CD4-positive, alpha-beta T cell treated with Interleukin-1 beta for 1 hour (primary cell): ENCODE data around the gene NRN1L.

ENCODE experiments used
- DNase-seq, 2 donors: peaks; one replicate each; pipeline ENCODE4 v3.0.0-alpha.2; 2020 to 2022

Gene NRN1L

DNA sequence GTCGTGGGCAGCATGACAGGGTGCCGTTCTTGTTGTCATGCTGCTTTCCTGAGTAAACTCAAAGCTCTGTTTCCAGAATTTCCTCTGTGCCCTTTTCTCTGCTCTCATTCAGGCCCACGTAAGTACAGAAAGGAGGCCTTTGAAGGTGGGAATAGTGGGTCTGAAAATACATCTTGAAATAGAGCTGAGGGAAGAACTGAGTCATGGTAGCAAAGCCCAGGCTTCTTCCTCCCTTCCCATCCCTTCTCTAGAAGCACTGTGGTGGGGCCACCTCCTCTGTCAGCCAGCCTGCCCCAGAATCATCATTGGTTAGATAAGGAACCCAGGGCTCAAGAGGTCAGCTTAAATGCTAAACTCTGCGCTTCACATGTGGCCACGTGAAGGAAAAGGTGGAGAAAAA, 37.5 kb downstream of the NRN1L start:
- no peak for DNase-seq

DNA sequence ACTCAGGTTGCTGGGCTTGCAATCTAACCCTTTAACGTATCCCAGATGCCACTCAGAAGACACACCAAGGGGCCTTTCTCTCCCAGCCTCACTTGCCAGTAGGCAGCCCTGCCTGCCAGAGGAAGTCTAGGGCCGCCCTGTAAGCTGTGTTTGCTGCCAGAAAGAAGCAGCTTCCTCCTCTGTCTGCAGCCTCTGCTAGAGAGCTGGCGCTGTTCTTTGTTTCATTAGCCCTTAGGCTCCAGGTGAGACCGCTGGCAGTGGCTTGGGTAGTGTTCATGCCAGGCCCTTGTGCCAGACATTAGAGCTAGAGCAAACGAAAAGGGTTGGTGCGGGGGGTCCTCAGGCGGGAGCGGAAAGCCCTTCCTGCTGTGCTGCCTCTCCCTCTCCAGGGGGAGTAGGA, 38.1 kb downstream of the NRN1L start:
- DNase-seq: no peak

DNA sequence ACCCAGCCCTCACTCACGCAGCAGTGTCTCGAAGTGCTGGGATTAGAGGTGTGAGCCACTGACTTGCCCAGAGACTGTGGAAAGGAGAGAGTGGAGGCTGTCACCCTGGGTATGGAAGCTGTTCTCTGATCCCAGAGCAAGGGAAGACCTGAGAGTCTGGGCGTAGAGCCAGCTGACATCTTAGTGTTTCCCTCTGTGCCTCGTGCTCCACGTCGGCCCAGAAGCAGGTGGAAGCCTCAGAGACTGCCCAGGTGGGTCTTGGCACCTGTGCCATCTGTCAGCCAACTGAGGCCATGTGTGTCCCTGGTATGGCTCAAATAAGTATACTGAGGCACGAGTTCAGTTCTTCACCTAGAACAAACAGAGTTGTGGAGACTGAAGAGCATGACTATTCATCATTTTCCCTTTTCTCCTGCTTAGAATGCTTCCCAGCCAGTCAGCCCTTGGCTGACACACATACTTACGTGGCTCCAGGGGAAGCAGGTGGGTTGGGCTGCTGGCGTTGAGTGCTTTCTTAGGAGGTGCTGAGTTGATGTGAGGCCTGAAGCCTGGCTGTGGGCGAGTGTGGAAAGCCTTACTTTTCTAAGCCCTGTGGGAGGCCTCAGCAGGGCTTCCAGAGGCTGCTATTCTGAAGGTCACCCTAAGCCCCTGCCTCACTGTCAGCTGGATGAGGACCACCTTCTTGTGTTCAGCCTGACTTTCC, 38.9 kb downstream of the NRN1L start:
- no peak for DNase-seq

DNA sequence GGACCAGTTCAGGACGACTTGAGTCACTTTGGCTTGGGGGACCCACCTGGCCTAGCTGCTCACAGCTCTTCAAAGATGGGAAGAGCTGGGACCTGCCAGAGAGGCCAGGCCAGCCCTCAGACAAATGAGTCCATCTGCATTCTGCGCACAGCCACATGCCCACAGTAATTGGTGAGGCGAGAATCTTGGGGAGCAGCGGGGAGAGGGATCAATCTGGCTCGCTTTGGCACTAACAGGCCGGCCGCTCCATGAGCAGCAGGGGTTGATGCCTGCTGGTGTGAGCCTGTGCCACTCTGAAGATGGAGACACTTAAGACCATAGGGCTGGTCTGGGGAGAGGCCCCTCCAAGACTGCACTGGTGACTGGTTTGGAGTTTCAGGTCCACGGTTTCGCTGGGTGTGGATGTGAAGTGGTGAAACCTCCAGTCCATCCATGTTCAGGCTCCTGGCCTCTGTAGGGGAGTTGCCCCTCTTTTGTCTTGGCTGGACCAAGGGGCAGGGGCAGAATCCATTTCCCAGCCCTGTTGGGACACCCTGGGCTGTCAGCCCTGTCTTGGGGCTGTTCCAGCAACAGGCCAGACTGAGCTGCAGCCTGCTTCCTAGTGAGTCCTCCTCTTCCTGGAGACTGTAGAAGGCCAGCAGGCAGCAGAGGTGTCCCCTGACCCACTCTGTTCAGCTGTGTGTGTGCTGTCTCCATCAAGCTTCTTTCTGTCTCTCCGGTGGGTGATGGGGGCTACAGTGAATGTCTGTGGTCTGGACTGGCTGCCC, 39.6 kb downstream of the NRN1L start:
- no peak for DNase-seq

DNA sequence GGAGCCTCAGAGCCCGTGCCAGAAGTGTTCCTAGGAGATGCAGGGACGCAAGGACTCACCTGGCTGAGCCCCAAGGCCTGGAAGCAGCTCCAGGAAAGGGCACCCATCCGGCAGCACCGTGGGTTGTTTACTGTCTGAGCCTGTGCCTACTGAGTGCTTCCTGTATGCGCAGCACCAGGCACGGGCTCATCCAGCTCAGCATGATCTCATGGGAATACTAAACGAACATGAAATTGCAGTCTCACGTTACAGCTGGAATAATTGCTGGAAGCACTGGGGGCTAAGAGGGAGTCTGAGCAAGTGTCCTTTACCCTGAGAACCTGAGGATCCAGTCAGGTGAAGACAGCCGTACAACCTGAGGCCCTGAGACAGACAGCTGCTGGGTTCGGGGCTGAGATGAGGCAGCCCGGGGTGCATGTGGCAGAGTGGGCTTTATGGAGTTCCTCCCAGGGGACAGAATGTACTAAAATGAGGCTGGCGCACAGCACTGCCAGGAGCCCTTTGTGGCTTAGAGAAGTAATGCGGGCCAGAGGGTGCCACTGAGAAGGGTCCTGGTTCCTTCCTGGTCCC, 41.6 kb downstream of the NRN1L start:
- no peak for DNase-seq

DNA sequence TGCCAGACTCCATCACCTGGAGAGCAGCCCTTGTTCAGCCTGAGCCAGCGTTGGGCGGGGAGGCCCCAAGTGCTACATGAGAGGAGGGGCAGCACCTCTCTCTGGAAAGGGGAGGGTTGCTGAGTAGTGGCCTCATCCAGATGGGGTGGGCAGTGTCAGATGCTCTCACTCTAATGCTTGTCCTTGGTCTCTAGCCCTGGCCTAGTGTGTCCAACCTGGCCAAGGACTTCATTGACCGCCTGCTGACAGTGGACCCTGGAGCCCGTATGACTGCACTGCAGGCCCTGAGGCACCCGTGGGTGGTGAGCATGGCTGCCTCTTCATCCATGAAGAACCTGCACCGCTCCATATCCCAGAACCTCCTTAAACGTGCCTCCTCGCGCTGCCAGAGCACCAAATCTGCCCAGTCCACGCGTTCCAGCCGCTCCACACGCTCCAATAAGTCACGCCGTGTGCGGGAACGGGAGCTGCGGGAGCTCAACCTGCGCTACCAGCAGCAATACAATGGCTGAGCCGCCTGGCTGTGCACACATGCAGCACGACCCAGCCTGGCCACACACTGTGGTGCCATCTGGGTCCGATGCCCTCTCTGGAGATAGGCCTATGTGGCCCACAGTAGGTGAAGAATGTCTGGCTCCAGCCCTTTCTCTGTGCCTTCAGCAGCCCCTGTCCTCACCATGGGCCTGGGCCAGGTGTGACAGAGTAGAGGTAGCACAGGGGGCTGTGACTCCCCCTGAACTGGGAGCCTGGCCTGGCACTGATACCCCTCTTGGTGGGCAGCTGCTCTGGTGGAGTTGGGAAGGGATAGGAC, 42.7 kb downstream of the NRN1L start:
- no peak for DNase-seq

DNA sequence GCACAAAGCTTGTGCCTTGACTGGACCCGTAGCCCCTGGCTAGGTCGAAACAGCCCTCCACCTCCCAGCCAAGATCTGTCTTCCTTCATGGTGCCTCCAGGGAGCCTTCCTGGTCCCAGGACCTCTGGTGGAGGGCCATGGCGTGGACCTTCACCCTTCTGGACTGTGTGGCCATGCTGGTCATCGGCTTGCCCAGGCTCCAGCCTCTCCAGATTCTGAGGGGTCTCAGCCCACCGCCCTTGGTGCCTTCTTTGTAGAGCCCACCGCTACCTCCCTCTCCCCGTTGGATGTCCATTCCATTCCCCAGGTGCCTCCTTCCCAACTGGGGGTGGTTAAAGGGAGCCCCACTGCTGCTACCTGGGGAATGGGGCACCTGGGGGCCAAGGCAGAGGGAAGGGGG, 43.5 kb downstream of the NRN1L start:
- no peak for DNase-seq

DNA sequence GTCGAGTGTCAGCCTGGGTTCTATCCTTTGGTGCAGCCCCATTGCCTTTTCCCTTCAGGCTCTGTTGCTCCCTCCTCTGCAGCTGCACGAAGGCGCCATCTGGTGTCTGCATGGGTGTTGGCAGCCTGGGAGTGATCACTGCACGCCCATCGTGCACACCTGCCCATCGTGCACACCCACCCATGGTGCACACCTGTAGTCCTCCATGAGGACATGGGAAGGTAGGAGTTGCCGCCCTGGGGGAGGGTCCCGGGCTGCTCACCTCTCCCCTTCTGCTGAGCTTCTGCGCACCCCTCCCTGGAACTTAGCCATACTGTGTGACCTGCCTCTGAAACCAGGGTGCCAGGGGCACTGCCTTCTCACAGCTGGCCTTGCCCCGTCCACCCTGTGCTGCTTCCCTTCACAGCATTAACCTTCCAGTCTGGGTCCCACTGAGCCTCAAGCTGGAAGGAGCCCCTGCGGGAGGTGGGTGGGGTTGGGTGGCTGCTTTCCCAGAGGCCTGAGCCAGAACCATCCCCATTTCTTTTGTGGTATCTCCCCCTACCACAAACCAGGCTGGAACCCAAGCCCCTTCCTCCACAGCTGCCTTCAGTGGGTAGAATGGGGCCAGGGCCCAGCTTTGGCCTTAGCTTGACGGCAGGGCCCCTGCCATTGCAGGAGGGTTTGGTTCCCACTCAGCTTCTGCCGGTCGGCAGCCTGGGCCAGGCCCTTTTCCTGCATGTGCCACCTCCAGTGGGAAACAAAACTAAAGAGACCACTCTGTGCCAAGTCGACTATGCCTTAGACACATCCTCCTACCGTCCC, 44.1 kb downstream of the NRN1L start:
- DNase-seq: peak; percentile 74 to 80

DNA sequence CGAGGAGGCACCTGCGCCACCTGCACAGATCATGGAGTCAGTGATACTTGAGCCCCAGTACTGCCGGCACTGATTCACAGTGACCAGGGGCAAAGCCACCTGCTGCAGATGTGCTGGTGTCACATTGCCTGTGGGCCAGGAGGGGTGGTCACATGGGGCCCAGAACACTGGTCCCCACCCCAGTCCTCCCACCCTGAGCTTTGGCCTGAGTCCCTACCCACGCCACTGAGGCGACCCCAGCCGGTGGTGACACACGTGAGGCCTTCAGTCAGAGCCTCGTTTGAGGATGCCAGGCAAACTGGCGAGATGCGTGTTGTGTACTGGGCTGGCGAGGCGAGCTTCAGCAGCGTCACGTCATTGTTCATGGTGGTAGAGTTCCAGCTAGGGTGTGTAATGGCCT, 45.5 kb downstream of the NRN1L start:
- no peak for DNase-seq

DNA sequence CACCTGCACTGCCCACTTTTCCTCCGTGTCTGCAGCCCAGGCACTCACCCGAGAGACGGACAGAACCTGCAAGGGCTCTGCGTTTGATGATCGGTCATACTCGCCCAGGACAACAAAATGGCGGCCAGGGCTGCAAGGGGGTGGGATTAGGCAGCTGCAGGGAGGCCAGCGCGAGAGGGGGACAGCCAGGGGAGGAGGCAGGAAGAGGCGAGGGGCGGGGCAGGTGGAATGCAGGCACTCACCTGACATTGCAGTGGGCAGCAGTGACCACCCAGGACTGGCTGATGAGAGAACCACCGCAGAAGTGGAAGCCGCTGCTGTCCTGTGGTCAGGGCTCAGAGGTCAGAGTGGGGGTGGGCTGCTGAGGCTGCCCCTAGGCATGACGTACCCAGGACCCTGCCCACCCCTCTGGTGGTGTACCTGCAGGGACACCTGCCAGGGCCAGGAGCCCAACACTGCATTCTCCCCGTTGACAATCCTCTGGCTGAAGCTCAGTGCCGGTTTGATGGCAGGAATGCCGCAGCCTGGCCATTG, 46.1 kb downstream of the NRN1L start:
- DNase-seq: no peak

DNA sequence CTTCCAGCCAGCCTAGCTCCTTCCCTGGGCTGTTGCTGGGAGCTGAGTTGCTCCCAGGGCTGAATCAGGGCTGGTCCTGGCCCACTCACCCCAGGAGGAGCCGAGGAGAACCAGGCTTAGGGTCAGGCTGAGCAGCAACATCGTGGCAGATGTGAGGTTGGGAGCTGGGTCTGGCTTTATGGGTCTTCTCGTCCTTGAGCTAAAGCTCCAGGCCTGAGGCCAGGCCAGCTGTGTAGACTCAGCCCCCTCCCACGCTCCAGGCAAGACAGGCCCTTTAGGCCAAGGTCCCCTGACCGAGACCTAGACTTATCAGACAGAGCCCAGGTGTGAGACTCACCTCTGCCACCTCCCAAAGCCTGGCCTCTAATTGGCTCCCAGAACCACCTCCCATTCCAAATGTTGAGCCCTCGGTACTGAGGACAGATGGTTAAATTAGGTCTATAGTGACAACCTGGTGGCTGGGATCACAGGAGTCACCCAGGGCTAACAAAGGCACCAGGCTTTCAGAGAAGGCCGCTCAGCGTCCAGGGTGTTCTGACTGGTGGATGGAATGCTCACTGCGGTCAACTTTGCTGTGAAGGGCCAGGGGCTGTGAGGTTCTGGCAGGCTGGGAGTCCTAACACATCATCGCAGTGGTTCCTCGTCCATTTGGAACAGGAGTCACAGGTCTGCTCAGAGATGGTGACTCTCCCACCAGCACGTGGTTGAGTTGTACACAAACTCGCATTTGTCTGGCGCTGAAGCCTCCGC, 47.2 kb downstream of the NRN1L start, which contains the start of gene CTRL:
CTRL (minus strand) TSS at position 151 of the 750 bp plus-strand sequence; CDS start at position 141, 10 bp downstream.
- DNase-seq: no peak

DNA sequence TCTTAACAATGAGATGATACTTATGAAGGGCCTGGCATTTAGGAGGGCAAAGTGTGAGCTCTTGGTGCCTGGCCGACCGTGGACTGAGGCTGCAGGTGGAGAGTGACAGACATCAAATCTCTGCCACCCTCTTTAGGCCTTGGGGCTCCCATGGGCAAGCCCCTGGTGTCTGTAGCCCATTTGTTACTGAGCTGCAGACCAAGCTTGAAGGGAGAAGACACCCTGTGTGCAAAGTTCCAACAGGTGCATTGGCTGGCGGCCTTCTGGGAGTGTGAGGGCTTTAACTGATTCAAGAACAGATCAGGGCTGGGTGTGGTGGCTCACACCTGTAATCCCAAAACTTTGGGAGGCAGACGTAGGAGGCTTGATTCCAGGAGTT, 47.8 kb downstream of the NRN1L start:
- no peak for DNase-seq

DNA sequence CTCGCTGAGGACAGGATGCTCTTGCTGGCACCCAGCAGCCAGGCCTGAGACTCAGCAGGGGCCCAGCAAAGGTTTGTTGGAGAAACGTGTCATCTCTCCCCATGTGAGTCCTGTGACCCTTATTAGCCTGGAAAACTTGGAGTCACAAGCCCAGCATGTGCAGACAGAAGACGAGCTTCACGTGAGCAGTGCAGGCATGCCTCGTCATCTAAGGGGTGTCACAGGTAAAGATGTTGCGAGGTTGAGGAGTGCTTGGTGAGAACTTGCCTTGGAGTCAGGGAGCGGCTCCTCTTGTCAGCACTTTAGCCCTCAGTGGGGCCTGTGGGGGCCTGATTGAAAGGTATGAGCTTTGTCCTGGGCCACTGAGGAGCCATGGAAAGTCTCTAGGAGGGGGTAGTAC, 49.1 kb downstream of the NRN1L start:
- DNase-seq: no peak

DNA sequence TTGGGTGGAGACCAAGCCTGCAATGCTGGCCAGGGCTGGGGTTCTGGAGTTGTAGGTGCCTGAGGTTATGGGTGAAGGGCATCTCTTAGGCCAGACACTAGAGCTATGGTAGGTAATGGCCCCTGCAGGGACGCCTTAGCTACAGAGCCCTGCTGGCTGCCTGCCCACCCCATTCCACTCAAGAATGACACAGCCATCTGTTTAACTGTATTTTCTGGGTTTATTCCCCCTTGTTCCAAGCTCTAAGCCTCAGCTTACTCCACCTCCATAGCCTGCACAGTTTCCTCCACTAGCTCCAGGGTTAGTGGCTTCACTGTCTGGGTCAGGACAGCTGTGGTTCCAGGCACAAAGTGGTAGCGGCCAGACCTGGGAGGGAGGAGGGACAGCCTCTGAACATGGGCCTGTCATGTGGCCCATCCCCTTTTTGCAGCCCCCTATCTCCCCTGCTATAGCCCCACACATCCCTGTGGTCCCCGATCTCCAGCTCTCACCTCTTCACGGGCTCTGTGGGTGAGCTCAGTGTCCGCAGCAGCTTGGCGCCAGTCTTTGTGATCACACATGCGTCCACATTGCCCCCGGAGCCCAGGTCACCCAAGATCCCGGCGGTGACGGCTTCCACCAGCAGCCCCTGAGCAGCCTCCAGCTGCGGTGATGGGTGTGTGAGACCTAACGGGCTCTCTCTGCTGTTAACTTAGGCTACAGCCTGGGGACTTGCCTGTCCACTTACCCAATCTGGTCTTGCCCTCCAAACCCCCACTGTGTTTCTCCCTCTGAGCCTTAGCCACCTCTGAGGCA, 49.8 kb downstream of the NRN1L start:
- DNase-seq: no peak

DNA sequence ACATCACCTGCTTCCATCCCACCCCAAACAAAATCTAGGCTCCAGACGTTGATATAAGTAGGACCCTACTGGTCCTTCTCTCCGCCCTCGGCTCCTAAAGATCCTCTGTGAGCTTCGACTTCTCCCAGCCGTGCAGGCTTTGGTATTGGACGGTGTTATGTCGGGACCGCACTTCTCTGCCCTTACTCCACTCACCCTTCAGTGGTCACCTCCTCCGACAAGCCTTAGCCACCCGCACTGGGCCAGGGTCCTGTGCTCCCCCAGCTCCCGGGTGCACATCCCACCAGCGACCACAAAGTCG, 50.4 kb downstream of the NRN1L start:
- DNase-seq: no peak

DNA sequence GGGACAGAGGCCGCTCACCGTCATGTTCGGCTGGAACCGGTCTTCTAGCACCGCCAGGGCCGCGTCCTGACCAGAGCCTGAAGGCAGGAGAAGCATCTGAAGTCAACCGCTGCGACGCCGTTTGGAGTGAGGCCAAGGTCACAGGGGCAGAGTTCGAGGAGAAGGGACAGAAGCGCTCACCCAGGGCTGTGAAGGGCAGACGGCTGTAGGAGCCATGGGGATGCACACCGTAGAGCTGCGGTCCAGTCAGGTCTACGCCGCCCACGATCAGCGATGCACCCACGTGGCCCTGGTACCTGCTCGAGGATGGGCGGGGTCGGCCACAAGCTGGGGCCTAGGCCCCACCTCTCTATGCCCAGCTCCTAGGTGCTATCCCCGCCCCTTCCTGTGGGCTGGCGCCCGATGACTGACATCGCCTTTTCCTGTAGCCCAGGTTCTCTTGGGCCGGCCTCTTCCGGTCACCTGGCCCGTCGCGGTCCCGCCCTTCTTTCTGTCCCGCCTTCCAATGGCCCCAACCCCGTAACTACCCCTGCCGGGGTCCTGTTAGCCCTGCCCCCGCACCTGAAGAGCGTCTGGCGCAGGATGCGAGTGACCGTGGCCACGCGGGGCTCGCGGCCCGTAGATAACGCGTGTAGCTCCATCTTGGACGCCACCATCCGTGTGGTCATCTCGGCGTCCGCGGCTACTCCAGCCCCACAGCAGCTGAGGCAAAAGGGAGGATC, 50.9 kb downstream of the NRN1L start:
- DNase-seq: peak; percentile 97
